Ishikawa (cell line): ENCODE results near the gene CCSER1.

Source experiments
- CEBPB ChIP-seq: IDR thresholded peaks from 2 replicates; pipeline ENCODE4 v1.6.1; 2012
- CREB1 ChIP-seq: IDR thresholded peaks from 2 replicates; pipeline ENCODE4 v1.6.1; 2012; ENCODE audit warnings: low read depth
- EGR1 ChIP-seq: IDR thresholded peaks from 2 replicates; pipeline ENCODE4 v1.6.1; 2012
- EP300 ChIP-seq: IDR thresholded peaks from 2 replicates; pipeline ENCODE4 v1.6.1; 2012; ENCODE audit warnings: borderline replicate concordance
- FOXM1 ChIP-seq: IDR thresholded peaks from 2 replicates; pipeline ENCODE4 v1.6.1; 2012; ENCODE audit warnings: low read depth, borderline replicate concordance
- MAX ChIP-seq: IDR thresholded peaks from 2 replicates; pipeline ENCODE4 v1.6.1; 2012
- NFIC ChIP-seq: IDR thresholded peaks from 2 replicates; pipeline ENCODE4 v1.6.1; 2012
- RAD21 ChIP-seq: IDR thresholded peaks from 2 replicates; pipeline ENCODE4 v1.6.1; 2012; ENCODE audit warnings: low read depth
- REST ChIP-seq: IDR thresholded peaks from 2 replicates; pipeline ENCODE4 v1.6.1; 2012; ENCODE audit warnings: low read depth, mild to moderate bottlenecking
- TAF1 ChIP-seq: IDR thresholded peaks from 2 replicates; pipeline ENCODE4 v1.6.1; 2012; ENCODE audit warnings: low read depth, mild to moderate bottlenecking
- TCF12 ChIP-seq: IDR thresholded peaks from 2 replicates; pipeline ENCODE4 v1.6.1; 2012; ENCODE audit warnings: low read depth
- TEAD4 ChIP-seq: IDR thresholded peaks from 2 replicates; pipeline ENCODE4 v1.6.1; 2012
- USF1 ChIP-seq: IDR thresholded peaks from 2 replicates; pipeline ENCODE4 v1.6.1; 2012
- YY1 ChIP-seq: IDR thresholded peaks from 2 replicates; pipeline ENCODE4 v1.6.1; 2012; ENCODE audit warnings: low read depth
- ZBTB7A ChIP-seq: IDR thresholded peaks from 2 replicates; pipeline ENCODE4 v1.6.1; 2012; ENCODE audit warnings: low read depth

CCSER1 gene

GRCh38 chr4:90163872-90164271 is 36.7 kb downstream of the CCSER1 start:
- no peak for TF ChIP-seq MAX
- TF ChIP-seq EGR1, result no peak
- TF ChIP-seq YY1, result no peak
- no peak for TF ChIP-seq TEAD4
- TF ChIP-seq ZBTB7A, result no peak
- TF ChIP-seq TCF12, result no peak
- TF ChIP-seq REST, result no peak
- no peak for TF ChIP-seq NFIC
- TF ChIP-seq EP300, result no peak
- TF ChIP-seq CREB1, result no peak
- TF ChIP-seq TAF1, result no peak
- TF ChIP-seq RAD21, result no peak
- no peak for TF ChIP-seq CEBPB
- TF ChIP-seq FOXM1, result no peak
- TF ChIP-seq USF1, result no peak

- TF ChIP-seq TAF1 (no peak), NFIC (no peak)
These were observed 38.7 kb downstream of the CCSER1 start for GRCh38 chr4:90165883-90166282.

- TF ChIP-seq TEAD4, result no peak
- no peak for TF ChIP-seq FOXM1
- no peak for TF ChIP-seq EP300
- TF ChIP-seq REST, result no peak
- no peak for TF ChIP-seq USF1
- TF ChIP-seq ZBTB7A, result no peak
- TF ChIP-seq RAD21, result no peak
- TF ChIP-seq TAF1, result no peak
- TF ChIP-seq CEBPB, result no peak
- TF ChIP-seq CREB1, result no peak
- TF ChIP-seq TCF12, result no peak
- no peak for TF ChIP-seq MAX
- no peak for TF ChIP-seq EGR1
- no peak for TF ChIP-seq NFIC
- no peak for TF ChIP-seq YY1
These were observed 44.3 kb downstream of the CCSER1 start for GRCh38 chr4:90171491-90171890.

- TF ChIP-seq YY1 (0 out of 2 replicates have a peak, but pooled peaks have one; percentile 12), MAX (no peak; the same call in 1 of the 2 replicates), NFIC (peak; percentile 26; the same call in 1 of the 2 replicates), CREB1 (no peak), TAF1 (no peak), EGR1 (no peak), EP300 (peak; percentile 57; the same call in 1 of the 2 replicates), TCF12 (peak; percentile 73; the same call in 1 of the 2 replicates), CEBPB (peak; percentile 52; the same call in 1 of the 2 replicates), TEAD4 (peak; percentile 91)
These were observed 47.4 kb downstream of the CCSER1 start for GRCh38 chr4:90174621-90175023.

GRCh38 chr4:90181644-90182043 is 54.5 kb downstream of the CCSER1 start:
- TF ChIP-seq NFIC (no peak), FOXM1 (no peak), TAF1 (no peak), CREB1 (no peak), EP300 (no peak), TEAD4 (no peak), USF1 (no peak), REST (no peak), TCF12 (no peak), CEBPB (no peak), EGR1 (no peak), ZBTB7A (no peak), YY1 (no peak), MAX (no peak), RAD21 (no peak)
